GM20000 (cell line): ENCODE results near the gene LAG3.

Experiments used
- DNase-seq: peaks from one replicate; pipeline ENCODE4 v3.0.0; 2012; ENCODE audit warnings: low spot score
- CTCF ChIP-seq: IDR thresholded peaks from 2 replicates; pipeline ENCODE4 v1.5.1; 2012; ENCODE audit warnings: mild to moderate bottlenecking, control low read depth; ENCODE audit errors: extremely low read depth, missing control alignments

LAG3 gene

GRCh38 chr12:6822426-6823135 is 50.3 kb downstream of the LAG3 start:
- no peak for TF ChIP-seq CTCF
- no peak for DNase-seq

GRCh38 chr12:6823182-6824084 is 51.1 kb downstream of the LAG3 start:
- DNase-seq, result no peak
- no peak for TF ChIP-seq CTCF

GRCh38 chr12:6824085-6824775 is 51.9 kb downstream of the LAG3 start:
- no peak for DNase-seq
- no peak for TF ChIP-seq CTCF

GRCh38 chr12:6824901-6825381 is 52.6 kb downstream of the LAG3 start:
- no peak for DNase-seq

GRCh38 chr12:6825398-6826124 is 53.2 kb downstream of the LAG3 start:
- peak; percentile 94 for DNase-seq
- peak; percentile 88 for TF ChIP-seq CTCF

More at GRCh38 chr12:6824901-6825381, 52.6 kb downstream of the LAG3 start:
- TF ChIP-seq CTCF, result no peak

- no peak for TF ChIP-seq CTCF
- no peak for DNase-seq
Observed at GRCh38 chr12:6826125-6826733, 53.9 kb downstream of the LAG3 start.
